DMS153 treated with DMSO at 0.1 percent for 48 hours (cell line): Measurements from ENCODE around the gene ANKS6.

Experiments used
- DNase-seq: peaks from one replicate; lab custom pipeline; 2025; ENCODE audit not compliant: unreplicated experiment; lab: John Stamatoyannopoulos, UW

Gene ANKS6

DNA sequence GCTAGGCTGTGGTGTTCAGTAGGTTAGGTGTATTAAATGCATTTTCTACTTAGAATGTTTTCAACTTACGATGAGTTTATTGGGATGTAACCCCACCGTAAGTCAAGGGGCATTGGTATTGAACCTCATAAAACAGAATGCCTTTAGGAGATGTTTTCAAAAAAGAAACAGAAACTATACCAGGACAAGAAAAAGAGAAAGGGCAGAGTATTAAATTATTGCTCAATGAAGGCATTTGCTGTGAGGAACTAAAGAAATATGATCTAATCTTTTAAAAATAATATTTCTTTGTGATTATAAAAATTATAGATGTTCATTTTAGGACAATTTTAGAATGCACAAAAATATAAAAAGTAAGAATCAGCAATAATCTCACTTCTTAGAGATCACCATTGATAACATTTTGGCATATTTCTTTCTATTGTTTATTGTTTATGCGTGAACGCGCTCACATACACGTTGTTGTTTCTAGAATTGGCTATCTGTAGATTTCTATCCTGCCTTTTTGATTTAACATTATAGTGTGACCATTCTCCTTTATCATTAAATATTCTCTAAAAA lies 19.1 kb upstream of the ANKS6 start:
- DNase-seq: no peak

DNA sequence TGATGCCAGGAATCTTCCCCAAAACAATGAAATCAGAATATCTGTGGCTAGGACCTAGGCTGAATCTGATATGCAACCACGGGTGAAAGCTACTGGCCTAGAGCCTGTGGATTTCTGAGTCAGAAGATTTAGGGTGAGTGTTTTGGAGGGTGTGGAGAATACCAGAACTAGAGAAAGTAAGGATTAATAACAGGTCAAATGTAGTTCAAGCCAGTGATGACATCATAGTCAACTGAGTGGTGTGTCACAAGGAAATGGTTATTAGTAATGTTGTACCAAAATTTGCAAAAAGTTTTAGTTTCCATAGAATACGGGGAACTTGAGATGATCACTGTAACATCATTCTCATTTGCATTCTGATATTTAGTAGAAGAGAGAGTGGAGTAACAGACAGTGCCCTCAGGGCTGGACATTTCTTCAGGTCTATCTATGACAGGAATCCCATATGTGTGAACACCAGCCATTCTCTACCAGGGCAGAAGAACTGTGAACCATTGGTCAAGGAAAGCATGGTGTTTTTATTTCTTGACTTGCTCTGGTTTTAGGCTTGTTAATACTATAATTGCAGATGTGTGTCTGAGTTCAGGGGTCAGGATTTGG lies 14.8 kb upstream of the ANKS6 start:
- no peak for DNase-seq

DNA sequence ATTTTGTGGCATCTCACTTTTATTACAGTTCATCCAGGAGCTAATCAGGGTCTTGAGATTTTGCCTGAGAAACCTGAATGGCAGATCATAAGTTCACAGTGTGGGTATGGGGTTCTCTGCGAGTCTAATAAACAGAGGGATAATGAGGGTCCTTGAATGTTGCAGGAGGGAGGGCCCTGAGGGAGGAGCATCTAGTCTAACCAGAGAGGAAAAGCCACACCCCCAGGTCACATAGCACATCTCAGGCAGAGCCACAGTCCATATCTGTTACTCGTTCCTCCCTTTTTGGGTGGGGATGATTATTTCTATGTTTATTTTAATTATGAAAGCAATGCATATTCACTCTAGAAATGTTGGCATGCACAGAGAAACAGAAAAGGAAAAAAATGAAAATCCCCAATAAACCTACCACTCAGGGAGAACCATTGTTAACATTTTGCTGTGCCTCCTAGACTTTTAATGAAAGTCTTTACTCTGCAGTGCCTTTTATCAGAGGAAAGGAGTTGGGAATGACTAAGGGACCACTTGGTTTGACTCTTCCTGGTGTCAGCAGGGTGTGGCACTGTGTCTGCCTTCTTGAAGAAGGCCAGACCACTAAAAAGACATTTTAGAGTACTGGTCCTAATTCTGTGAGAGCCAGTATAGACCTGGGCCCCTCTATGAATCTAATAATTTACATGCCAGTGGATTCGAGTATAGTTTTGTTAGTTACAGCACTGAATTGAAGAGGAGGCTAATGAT lies 13.9 kb upstream of the ANKS6 start:
- DNase-seq: no peak

DNA sequence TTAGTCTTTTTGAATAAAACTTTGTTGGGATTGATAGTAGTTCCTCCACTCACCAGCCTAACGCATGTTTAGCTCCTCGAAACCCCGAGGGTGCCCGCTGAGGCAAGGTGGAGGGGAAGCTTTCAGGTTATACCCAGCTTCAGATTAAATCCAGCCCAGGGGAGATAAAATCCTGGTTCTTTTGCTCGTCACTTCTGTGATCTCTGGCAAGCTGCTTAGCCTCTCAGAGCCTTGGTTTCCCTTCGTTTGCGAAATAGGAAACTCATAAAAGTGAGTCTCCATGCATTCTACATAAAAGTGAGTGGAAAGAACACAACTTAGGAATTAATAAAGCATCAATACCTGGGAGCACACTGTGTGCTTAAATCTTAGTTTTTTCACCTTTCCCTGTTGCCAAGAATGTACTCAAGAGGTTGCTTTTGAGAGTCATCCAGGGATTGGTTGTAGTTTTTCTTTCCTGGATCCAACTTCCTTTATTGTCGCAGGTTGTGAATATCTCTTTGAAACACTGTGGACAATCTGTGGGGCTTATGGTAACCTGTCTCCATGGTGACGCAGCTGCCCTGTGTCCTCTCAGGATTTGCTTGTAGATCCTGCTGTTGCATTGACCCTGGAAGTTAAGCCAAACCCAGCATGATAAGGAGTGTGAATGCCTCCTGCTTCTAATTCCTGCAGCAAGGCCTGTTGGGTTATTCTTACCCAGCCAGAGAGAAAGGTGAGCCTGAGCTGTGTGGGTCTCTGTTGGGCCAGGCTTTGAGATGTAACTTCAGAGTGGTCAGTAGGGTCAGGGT lies 13.2 kb upstream of the ANKS6 start:
- DNase-seq: no peak

DNA sequence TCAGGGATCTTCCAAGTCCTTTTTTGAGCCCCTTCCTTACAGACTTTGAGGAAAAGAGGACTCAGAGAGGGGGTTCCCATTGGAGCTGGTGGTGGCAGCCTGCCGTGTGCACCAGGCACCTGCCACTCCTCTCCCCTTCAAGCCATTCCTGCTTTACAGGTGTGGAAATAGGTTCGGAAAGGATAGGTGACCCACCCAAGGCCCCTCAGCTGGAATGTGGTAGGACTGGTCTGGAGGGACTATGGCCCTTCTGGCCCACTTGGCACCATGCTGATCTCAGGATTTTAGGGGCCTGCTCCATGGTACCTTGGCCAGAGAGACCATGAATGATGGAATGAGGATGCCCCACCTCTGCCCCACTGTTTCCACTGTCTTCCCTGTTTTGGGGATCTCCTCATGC lies 12.5 kb upstream of the ANKS6 start:
- no peak for DNase-seq

DNA sequence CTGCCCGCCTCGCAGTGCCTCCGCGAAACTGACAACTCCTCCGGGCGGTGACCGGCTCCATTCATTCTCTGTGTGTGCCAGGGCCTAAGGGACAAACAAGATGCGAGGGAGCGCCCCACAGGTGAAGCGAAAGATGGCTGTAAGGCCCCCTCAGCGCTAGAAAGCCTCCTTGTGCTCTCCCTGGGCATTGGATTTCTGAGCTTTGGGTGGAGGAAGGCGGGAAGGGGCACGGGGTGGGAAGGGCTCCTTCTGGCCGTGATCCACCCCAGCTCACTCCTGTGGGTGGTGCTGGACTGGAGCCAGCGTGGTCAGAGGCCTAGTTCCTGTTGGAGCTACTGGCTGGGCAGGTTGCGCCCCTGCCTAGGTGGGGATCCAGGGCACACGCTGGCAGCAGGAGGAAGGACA lies 12.1 kb upstream of the ANKS6 start:
- DNase-seq: peak; percentile 8

DNA sequence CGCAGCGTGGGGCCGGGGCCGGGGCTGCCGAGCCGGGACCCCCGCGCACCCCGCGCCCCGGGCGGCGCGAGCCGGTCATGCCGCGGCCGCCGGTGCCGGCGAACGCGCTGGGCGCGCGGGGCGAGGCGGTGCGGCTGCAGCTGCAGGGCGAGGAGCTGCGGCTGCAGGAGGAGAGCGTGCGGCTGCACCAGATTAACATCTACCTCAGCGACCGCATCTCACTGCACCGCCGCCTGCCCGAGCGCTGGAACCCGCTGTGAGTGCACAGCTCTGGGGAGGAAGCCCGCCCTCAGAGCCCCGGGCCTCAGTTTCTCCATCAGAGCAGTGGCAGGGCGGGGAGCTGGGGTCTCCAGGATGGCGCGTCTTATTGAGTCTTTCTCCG lies 11.4 kb upstream of the ANKS6 start:
- DNase-seq: no peak

DNA sequence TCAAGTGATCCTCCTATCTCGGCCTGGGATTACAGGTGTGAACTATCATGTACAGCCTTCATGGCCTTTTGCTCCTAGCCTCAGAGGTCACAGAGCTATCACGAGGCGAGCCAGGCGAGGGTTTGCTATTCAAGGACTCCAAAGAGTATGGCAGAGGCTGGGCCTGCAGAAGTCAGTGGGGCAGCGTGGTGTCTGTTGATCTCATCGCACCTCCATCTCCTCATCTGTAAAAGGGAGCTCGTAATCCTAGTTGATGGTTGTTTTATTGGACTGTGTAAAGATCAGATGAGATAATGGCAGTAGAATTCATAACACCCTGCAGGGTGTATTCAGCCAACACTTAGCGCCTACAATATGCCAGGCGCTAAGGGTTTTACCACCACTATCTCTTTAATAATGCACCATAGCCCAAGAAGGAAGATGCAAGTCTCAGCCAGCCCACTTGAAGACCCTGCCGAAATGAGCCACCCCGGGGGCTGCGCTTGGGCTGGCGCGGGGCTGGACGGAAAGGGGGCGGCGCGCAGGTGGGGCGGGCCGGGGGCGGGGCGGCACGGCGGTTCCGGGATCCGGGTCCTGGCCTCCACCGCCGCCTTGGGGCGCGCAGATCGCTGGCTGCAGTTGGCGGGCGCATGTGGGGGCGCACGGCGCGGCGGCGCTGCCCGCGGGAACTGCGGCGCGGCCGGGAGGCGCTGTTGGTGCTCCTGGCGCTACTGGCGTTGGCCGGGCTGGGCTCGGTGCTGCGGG lies 10.9 kb upstream of the ANKS6 start, which contains the start of gene GALNT12:
TSS of gene GALNT12 (plus strand) at position 601 of the 744 bp plus-strand sequence. CDS start at position 630, 29 bp downstream.
- DNase-seq: peak; percentile 48

DNA sequence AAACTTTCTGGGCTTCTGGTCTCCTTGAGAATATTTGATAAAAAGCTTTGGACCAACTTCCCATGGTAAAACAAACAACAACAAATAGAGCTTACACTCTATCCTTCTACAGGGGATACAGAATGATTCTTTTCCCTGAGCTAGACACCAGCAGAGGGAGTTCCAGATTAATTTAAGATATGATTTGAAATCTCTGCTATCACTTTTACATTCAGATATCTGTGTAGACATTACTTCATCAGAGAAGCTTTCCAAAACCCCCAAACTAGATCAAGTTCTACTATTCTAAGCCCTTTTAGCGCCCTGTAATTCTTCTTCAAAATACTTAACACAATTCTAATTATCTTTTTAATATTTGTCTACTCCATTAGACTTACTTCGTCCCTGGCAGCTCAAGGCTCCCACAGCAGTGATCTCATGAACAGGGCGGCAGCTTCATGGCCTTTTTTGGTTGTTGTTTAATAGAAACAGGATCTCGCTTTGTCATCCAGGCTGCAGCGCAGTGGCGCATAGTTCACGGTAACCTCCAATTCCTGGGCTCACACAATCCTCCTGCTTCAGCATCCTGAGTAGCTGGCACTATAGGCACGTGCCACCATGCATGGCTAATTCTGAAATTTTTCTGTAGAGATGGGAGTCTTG lies 10.2 kb upstream of the ANKS6 start:
- DNase-seq: peak; percentile 3

DNA sequence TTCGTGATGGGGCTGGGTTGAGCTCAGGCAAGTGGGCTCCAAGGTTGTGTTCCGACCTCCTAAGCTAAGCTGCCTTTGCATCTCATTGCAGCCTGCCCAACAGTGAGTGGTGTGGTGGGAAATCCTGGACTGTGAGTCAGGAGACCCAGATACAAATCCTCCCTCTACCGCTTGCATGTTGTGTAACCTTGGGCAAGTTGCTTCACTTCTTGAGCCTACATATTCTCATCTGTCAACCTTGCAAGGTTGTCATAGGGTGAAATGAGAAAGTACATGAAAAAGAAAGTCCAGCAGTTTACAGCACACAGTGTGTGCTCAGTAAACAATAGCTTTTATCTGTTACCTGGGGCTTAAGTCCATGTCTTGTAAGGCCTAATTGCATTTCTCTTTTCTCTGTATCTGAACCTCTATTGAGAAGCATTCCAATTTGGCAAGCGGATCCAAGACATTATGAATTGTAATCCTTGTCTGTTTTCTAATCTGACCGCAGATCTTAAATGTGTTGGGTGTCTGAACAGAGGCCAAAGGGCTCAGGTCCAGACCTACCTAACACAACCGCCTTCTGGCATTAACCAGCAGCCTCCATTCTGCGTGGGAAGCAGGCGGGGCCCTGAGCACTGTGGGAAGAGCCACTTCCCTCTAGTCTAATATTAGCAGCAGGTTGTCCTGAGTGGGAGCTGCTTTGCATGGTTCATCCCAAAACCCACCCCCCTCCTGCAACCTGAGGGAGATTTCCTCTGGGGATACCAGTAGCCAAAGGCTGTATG lies 9.3 kb upstream of the ANKS6 start:
- DNase-seq: no peak

DNA sequence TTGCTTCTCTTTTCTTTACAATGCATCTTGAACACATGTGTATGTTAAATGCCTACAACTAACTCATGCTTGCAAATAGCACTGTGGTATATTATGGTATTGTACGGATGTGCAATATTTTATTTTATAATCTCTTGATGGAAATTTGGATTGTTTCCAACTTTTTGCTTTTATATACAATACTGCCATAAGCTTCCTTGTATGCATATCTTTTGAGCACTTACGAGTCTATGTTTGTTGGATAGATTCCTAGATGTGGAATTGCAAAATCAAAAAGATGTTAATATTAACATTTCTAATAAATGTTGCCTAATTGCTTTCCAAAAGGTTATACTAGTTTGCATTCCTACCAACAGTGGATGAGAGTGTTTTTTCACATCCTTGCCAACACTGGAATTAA lies 7.7 kb upstream of the ANKS6 start:
- no peak for DNase-seq

DNA sequence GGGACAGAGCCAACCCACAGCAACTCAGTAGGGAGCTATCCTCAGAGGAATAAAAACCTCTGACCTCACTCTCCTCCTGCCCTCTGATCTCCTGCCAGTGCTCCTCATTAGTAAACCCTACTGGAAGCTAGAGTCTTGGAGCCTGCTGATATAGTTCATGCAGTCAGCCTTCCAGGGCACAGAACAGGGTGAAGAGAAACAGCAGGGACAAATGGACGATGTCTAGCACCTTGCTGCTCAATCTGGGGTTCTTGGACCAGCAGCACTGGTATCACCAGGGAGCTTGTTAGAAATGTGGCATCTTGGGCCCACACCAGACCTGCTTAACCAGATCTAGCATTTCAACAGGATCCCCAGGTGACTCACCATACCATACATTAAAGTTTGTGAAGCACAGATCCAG lies 5.6 kb upstream of the ANKS6 start:
- DNase-seq: no peak

DNA sequence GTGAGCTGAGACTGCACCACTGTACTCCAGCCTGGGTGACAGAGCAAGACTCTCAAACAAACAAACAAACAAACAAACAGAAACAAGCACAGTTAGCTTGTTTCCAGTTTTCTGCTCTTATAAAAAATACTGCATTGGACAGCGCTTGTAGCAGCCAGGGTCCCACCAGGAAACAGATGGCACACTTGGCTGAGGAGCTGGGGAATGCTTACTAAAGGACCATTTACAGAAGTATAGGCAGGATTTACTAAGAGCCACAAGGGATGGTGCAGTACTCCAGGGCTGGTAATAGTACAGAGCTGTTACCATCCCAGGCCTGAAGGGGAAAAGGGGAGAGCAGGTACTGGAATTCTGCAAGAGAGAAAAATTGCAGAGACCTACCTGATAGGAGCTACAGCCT lies 5.2 kb upstream of the ANKS6 start:
- DNase-seq: no peak

DNA sequence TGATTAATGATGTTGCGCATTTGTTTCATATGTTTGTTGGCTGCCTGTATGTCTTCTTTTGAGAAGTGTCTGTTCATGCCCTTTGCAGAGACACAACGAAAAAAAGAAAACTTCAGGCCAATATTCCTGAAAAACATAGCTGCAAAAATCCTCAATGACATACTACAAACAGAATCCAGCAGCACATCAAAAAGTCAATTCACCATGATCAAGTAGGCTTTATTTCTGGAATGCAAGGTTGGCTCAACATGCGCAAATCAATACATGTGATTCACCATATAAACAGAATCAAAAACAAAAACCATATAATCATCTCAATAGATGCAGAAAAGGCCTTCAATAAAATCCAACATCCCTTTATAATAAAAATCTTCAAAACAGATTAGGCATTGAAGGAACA lies 1.9 kb upstream of the ANKS6 start:
- DNase-seq: no peak

DNA sequence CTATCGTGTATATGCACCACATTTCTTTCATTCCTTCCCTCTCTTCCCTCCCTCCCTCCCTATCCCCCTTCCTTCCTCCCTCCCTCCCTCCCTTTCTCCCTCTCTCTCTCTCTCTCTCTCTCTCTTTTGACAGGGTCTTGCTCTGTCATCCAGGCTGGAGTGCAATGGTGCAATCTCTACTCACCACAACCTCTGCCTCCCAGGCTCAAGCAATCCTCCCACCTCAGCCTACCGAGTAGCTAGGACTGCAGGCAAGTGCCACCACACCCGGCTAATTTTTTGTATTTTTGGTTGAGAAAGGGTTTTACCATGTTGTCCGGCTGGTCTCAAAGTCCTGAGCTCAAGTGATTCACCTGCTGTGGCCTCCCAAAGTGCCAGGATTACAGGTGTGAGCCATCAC lies 1.1 kb upstream of the ANKS6 start:
- no peak for DNase-seq

DNA sequence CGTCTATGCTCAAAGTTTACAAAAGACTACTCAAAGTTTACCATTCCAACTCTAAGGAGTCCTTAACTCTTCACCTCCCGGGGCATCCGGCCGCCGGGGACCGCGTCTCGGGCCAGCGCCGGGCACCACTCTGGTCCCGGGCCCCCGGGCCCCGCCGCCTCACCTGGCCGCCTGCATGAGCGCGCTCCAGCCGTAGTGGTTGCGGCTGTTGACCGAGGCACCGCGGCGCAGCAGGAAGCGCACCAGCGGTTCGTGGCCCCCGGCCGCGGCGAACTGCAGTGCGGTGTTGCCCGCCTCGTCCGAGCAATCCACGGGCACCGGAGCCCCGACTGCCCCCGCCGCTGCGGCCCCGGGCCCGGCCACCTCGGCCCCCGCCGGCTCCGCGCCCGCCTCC lies 388 bp downstream of the ANKS6 start:
- DNase-seq: no peak

DNA sequence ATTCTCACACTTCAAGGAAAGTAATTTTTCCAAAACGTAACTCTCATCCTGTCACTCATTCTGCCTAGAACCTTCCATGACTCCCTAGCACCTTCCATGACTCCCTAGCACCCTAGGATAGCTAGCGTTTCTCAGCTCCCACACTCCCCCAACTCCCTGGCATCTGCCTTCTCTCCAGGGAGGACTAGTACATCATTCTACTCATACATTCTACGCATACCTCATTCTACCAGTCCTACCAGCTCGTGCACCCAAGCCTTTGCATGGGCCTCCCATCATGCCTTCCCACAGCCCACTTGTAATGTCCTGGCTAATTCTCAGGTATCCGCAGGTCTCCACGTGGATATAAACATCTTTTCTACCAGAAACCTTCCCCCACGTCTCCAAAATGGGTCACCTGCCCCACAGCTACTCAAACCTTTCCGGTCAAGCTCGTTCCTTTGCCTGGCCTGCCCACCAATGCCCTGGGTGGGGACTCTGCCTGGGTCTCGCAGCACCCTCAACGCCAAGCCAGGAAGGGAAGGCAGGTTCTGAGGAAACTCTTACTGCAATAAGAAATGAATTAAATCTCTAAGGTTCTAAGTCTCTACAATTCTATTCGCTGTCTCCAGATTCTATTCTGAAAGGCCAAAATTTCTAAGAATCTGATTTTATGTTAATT lies 930 bp downstream of the ANKS6 start:
- no peak for DNase-seq

DNA sequence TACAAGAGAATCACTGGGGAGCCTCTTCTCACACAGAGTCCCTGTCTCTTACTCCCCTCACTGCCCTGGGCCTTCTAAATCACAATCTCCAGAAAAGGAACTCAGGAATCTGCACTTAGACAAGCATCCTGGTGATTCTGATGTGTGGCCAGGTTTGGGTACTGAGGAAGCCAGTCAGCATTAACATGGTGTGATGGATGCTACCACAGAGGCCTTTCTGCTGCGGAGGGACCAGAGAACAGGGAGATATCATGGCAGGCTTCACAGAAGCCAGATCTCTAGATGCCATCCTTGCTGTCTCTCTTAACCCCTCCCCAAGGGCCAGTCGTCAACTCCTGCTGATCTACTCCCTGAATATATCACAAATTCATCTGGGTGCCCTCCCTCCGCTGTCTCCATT lies 1.6 kb downstream of the ANKS6 start:
- no peak for DNase-seq

DNA sequence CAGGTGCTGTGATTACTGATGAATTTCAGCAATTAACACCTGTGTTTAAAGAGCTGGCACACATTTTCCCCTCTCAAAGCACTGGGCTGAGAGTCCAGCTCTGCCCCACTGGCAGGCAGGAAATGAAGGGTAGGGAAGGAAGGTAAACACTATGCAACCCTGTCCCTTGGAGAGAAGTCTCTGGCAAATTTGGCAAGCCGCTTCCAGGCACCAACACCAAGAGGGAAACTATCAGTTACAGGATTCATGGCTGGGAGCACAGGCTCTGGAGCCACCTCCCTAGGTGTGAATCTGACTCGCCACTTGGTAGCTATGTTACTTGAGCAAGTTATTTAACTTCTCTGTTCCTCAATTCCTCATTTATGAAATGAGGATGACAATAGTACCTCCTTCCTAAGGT lies 3.3 kb downstream of the ANKS6 start:
- no peak for DNase-seq
